Fibroblast of skin of right biceps (primary cell): ENCODE data around the gene CD58.
"Not testable (repeated sequence)": the region's sequence is repeated elsewhere in the genome, so short reads cannot be mapped to it uniquely, and the experiment has no call there.

ENCODE experiments used
- DNase-seq: peaks from one replicate; pipeline ENCODE4 v3.0.0-alpha.2; 2013

CD58 gene

GRCh38 chr1:116570358-116571214 lies at the start of gene CD58:
Gene CD58, minus strand, starts transcription at chr1:116571026. Its CDS starts 54 bp downstream, at chr1:116570972.
- DNase-seq, result peak; percentile 80

DNA sequence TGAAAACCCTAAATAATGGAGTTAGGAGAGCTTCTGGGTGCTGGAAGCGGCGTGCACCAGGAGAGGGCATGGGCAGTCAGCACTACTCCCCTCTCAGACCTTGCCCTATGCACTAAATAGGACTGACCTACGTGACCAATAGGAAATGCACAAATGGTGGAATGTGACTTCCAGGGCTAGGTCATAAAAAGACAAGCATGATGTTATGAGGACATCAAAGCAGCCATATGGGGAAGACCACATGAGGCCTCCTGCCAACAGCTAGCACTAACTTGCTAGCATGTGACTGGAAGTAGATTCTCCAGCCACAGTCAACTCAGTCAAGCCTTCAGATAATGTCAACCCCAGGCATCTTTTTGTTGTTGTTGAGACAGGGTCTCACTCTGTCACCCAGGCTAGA lies 49.6 kb upstream of the CD58 start:
- DNase-seq, result not testable (repeated sequence)

DNA sequence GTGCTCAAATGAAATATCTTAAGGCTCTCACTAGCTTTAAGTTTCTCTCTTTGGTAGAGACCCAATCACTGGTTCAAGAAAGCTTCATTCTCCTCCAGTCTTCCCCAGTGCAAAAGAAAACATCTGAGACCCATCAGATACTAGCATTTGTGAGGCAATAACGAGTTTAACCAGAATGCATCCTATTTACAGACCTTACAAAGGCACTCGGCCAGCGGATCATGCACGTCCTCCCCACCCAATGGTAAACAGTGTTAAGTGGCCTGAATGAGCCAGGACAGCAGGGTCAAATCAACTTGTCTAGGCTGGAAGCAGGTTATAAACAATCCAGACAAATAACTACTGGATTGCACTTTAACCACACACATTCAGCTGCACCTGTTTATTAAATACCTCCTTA lies 48.3 kb upstream of the CD58 start:
- not testable (repeated sequence) for DNase-seq

DNA sequence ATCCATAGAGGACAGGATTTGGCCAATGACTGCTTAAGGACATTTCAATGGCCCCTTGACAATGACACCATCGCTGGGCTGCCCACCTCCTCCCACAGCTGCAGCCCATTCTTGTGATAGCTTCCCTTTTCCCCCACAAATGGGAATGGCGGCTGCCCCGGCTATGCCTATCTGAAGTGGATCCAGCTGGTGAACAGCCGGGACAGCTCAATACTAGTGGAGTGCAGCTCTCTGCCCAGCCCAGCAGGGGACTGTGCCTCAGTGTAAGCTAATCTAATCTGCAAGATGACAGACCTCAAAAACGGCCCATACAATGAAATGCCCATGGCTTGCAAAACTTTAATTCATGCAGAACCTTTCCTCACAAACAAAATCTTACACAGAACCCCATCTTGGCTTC lies 47.0 kb upstream of the CD58 start:
- not testable (repeated sequence) for DNase-seq

DNA sequence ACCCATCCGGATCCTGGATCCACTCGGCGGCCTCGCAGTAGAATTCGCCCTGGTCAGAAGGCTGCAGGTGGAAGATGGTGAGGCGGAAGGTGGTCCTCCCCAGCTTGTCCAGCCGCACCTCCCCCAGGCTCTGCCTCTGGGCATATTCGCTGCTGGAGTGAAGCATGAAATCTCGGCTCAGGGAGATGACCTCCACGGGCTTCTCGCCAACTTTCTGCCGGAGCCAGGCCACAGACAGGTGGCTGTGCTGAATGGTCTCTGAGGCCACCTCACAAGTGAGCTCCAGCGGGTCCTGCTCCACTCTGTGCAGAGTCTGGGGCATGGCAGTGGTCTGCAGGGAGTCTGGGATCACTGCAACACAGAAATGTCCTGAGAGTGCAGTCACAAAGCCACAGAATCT lies 43.0 kb upstream of the CD58 start:
- not testable (repeated sequence) for DNase-seq

DNA sequence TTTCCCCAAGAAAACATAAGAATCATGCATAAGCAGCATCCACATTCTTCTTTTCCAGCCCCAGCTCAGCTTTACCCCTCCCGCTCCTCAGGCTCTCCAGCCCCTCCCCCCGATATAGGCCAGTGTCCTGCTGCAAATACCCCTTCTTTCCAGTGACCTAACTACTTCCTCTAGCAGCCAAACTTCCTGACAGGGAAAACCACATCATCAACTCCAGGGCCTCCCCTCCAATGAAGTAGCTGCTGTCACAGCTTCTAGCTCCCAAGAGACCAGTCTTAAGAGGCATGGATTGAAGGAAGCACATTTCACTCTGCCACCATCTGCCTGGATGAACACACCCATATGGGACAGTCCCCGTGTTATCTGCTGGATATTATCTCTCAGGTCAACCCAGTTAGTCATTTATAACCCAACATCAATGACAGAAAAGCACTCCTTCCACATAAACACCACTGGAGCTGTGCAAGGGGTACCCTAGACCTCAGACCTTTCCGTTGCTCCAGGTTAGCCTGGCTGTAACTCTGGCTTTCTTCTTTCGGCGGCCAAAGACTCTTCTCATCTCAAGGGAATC lies 39.1 kb upstream of the CD58 start:
- not testable (repeated sequence) for DNase-seq

DNA sequence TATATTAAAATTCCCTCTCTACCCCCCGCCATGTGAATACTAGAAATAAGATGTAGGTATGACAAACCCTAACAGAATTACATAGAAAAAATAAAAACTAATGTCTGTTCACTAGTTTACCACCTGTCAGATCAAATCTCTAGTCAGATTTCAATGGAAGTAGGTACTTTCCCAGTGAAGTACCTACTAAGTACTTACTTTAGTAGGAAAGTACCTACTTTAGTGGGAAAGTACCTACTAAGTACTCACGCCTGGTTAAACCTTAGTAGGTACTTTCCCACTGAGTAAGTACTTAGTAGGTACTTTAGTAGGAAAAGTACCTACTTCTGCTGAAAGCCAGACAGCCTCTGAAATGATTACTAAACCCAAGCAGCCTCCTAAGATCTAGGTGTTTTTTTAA lies 38.0 kb upstream of the CD58 start:
- not testable (repeated sequence) for DNase-seq

DNA sequence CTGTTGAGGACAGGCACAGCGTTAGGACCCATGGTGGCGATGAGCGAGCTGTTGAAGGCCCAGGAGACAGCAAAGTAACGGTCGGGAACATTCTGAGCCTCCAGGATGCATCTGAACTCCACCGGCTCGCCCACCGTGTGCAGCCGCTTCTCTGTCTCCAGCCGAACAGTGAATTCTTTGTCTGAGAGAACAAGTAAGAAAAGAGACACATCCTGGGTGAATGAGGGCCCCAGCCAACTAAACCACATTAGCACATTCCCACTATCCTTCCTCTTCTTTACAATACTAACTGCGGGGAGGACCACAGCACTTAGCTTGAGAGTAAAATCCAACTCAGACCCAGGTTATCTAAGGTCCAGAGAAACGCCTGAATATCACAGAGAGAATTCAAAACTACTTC lies 37.3 kb upstream of the CD58 start:
- not testable (repeated sequence) for DNase-seq

- not testable (repeated sequence) for DNase-seq
Measured at GRCh38 chr1:116607463-116607862, 36.6 kb upstream of the CD58 start.

DNA sequence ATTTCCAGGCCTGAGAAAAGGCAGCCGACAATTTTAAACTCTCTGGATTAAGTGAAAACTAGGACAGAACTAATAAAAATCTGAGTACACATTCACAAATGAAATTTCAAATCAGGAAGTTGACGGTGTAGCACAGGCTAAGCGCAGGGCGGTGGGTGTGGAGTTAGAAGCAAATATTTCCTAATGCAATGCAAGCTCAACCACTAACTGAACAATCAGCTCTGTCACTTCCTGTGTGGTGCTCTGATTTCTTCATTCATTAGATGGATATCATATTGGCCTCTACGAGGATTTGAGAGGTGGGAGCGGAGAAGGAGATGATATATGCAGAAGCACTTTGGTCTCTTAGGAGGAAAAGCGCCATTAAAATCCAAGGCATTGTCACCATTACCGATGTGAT lies 35.2 kb upstream of the CD58 start:
- peak; percentile 18 for DNase-seq

- no peak for DNase-seq
Measured at GRCh38 chr1:116605315-116605714, 34.5 kb upstream of the CD58 start.

- DNase-seq, result not testable (repeated sequence)
Measured at GRCh38 chr1:116604408-116604807, 33.6 kb upstream of the CD58 start.

DNA sequence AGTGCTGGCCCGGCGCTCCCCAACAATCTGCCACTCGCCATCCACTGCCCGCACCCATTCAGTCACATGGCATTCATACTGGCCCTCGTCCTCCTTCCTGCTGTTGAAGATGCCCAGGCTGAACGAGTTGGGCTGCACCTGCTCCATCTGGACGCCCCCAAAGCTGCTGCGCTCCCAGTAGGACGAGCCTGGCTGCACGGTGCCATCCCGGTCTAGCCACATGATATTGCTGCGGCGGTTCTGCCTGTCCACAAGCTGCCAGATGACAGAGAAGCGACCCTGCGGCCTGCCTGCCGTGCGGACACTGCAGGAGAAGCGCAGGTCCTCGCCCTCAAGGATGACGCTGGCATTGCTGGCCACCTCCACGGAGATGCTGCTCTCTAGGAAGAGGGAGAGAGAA lies 32.8 kb upstream of the CD58 start:
- not testable (repeated sequence) for DNase-seq

DNA sequence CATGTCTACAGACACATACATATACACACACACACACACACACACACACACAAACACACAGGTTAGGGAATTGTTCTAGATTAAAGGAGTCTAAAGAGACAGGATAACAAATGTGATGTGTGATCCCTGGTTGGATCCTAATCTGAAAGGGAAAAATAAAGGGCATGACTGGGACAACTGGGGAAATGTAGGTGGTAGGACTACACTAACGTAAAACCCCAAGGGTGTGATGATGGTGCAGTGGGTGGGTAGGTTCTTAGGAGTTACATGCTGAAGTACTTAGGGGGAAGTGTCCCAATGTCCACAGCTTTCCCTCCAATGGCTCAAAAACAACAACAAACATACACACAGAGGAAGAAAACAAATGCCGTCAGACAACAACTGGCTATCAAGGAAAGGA lies 28.5 kb upstream of the CD58 start:
- not testable (repeated sequence) for DNase-seq

DNA sequence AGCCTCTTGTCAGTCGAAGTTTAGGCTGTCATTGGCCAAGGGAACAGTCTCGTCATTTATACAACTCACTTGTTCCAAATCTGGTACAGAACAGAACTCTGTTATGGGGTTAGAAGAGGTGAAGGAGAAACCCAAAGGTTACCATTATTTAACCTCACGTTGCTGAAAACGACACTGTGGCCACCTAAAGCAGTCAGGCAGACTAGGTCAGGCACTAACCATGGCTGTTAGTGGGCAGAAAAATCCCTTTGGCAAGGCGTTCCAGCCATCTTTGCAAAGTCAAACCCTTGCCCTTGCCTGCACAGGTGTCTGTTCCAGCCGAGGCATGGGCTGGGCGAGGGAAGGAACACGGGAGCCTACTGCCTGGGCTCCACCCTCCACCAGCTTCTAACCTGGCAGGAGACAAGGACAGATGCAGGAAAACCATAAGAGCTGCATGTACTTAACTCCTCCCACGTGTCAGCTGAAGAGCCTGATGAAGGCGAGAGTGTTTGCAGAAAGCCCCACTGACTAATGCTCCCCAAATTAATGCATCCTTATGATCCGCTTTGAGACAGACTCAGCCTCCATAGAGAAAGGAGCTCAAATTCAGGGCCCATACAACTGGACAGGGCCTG lies 27.7 kb upstream of the CD58 start:
- DNase-seq, result not testable (repeated sequence)

GRCh38 chr1:116597388-116597787 lies 26.6 kb upstream of the CD58 start:
- DNase-seq, result not testable (repeated sequence)

GRCh38 chr1:116596742-116597307 lies 26.0 kb upstream of the CD58 start:
- DNase-seq, result not testable (repeated sequence)

DNA sequence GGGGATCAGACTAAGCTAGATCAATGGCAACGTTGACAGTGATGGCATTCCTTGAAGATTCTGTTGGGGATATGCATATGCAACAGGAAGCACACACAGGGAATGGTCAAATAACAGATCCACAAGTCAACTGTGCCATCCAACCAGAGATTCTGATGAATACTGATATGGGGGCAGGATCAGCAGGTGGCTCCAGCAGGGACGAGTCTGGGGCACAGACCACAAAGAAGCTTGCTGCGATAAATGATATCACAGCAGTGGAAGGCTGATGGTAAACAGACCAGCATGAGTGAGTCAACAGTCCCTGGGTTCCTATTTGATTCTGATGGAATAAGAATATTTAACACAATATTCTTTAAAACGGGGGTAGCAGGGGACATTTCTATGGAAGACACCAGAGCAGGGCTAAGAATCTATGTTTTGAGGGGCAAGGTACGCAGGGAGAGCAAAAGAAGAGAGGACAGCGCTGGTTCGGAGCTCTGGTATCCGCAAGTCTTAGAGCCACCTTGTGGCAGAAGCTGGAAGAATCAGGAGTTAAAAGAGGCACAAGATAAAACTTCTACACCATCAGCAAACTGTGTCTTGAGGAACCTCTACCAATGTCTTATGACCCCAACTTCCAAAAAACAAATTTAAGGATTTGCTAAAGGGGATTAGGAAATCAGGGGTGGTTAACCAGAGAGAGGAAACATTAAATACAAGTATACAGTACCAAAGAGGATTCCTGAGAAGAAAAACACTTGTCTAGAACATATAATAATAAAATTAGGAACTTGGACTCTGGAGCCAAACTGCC lies 25.3 kb upstream of the CD58 start:
- not testable (repeated sequence) for DNase-seq

DNA sequence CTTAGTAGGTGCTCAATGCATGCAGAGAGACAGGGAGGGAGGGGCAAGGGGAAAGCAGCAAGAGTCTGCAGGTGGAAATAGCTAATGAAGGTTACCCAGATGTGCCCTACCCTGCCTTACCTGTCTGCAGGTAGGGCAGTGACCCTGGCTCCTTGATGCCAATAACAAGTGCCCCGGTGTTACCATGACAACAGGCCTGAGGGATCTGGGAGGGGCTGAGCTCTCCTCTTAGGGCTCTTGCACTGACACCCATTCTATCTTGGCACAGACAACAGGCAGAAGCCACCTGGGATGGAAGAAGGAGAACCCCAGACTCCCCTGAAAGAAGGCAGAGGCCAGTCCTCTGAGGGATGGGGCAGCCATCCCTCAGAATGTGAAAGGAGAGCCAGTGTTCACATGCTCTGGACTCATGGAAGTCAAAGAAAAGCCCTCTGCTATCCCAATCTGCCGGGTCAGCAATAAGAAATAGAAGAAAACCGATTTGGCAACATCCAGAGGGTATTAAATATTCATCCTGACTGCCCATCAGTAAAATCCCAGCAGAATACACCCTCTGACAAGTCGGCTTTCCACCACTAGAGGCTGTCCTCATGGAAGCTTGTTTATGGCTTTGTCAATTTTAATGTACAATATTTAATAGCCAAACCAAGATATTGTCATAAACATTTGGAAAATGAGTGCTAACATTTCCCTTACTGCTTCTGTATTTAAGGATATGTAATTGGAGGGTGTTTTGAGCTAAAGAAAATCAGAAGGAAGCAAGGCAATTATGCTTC lies 24.4 kb upstream of the CD58 start:
- DNase-seq, result not testable (repeated sequence)

DNA sequence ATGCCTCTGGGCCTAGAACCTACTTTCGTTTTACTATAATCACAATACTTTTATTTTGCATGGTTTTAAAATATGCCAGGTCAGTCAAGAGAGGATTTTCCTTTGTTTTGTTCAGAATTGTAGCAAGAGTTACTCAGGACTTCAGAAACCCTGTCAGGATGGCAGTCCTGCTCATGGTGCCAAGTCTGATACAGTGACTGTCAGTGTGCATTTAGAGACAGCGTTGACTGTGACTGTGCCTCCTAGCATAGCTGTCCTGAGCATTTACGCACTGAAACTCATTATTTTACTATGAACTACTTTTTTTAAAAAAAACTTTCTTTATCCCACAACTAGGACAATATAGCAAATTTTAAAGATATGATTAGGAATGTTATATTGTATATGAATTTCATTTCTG lies 23.2 kb upstream of the CD58 start:
- DNase-seq, result not testable (repeated sequence)

GRCh38 chr1:116593401-116593800 lies 22.6 kb upstream of the CD58 start:
- not testable (repeated sequence) for DNase-seq
